HG02798 (cell line): Measurements from ENCODE around the gene MYOT.

Experiments used
- ATAC-seq: cut with Tn5 transposase; IDR thresholded peaks from one replicate; pipeline ENCODE4 v1.9.1; 2021; ENCODE audit warnings: mild to moderate bottlenecking; ENCODE audit not compliant: unreplicated experiment, poor library complexity

MYOT gene

DNA sequence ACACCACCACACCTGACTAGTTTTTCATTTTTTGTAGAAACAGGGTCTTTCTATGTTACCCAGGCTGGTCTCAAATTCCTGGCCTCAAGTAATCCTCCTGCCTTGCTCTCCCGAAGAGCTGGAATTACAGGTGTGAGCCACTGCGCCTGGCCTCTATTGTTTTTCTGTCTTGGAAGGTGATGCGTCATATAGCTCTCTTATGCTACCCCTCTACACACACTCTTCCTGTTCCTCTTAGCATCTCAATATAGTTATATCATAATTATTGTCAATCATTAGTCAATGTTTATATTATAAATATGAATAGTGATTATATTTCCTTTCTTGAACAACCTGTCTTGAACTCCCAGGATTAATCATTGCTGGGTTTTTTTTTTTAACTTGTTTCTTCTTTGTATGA lies 28.9 kb downstream of the MYOT start:
- no peak for ATAC-seq

DNA sequence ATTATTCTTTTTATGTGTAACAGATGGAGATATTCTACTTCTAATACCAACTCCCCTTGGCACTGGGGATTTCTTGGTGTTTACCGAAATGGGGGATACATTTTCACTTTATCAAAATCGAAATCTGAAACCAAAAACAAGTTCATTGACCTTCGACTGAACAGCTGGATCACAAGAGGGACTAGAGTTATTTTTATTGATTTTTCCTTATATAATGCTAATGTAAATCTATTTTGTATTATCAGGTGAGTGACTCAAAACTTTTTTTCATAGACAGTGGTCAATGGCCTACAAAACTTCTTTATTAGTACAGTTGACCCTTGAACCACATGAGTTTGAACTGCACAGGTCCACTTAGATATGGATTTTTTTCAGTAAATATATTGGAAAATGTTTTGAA lies 31.8 kb downstream of the MYOT start:
- ATAC-seq = no peak

DNA sequence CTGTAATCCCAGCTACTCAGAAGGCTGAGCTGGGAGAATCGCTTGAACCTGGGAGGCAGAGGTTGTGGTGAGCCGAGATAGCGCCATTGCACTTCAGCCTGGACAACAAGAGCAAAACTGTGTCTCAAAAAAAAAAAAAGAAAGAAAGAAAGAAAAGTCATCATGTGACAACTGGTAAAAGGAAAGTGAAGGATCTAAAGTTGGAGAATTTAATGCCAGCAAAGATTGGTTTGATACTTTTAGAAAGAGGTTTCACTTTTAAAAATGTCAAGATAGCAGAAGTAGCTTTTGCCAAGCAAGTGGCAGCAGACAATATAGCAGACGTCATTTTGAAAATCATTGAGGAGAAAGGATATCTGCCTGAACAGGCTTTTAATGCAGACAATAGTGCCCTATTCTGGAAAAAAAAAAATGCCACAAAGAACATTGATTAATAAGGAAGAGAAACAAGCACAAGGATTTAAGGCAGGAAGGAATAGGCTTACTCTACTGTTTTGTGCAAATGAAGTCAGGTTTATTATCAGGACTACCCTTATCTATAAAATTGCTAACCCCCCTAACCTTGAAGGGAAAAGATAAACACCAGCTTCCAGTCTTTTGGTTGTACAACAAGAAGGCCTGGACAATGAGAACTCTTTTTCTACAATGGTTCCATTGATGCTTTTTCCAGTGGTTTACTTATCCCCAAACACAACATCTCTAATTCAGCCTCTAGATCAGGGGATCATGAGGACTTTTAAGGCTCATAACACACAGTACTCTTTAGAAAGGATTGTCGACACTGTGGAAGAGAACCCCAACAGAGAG lies 33.6 kb downstream of the MYOT start:
- ATAC-seq = no peak

DNA sequence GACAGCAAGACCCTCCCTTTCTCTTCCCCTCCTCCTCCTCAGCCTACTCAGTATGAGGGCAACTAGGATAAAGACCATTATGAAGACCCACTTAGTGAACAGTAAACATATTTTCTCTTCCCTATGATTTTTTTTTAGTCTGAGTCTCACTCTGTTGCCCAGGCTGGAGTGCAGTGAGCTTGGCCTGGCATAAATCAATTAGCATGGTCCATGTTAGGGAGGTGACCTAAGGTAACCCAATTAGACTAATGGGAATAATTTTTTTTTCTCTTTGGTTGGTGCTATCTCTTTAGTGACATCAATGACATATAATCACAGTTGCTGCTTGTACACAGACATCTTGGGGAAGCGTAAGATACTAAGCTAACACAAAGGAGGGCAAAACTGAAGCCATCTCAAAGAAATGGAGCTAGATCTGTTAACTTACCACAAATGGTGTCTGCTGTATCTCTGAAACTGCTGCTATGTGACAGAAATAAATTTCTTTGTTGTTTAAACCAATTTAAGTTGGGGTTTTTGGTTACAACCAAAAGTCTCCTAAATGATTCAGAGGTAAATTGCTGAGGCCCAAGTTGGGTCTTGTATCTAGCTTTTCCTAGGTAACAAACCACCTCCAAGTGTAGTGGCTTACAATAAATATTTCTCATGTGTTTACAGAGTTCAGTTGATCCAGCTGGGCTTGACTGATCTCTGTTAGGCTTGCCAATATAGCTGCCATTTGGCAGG lies 34.9 kb downstream of the MYOT start:
- ATAC-seq = no peak

DNA sequence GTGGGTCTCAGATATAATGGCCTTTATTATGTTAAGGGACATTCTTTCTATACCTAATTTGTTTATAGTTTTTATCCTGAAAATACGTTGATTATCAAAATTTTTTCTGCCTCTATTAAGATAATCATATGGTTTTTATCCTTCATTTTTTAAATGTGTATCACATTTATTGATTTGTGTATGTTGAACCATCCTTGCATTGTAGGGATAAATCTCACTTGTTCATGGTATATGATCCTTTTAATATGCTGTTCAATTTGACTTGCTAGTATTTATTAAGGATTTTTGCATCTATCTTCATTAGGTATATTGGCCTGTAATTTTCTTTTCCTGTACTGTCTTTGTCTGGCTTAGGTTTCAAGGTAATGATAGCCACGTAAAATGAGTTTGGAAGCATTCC lies 47.1 kb downstream of the MYOT start:
- ATAC-seq = no peak

DNA sequence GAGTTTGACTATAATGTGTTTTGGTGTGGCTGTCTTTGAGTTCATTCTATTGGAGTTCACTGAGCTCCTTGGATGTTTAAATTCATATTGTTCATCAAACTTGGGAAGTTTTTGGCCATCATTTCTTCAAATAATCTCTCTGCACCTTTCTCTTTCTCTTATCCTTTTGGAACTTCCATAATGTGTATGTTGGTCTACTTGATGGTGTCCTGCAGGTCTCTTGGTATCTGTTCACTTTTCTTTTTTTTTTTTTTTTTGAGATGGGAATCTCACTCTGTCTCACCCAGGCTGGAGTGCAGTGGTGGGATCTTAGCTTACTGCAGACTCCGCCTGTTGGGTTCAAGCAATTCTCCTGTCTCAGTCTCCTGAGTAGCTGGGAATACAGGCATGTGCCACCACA lies 49.3 kb downstream of the MYOT start:
- ATAC-seq = no peak

DNA sequence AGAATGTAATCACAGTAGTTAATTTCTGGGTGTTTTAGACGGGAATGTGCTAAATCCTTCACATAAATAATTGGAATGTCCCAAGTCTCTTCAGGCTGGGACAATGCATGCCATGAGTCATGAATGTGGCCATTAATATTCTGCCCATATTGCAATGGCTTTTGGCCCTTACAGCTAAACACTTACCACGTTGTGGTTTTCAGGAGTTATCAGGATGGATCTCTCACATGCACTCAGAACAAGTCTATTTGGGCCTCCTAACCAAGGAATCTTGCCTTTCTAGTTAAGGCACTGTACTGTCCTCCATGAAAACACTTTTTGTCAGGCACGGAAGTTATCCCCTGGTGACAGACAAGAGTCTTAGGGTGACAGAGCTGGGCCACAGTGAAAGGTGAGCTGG lies 54.3 kb downstream of the MYOT start:
- no peak for ATAC-seq

DNA sequence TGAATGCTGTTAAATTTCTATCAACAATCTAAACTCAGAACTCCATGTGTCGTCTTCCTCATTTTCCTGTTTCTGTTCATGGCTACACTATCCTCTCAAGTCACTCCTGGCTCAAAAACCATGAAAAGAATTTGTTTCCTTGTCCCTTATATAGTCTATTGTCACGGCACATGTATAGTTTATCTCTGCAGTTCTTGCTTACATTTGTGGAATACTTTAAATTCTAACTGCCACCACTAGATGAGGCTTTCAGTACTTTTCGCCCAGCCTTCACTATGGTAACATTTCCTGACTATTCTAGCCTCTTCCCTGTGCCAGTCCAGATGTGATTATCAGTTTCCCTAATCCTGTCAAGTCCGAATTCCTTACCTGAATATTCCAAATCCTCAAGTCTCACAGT lies 56.2 kb downstream of the MYOT start:
- no peak for ATAC-seq

DNA sequence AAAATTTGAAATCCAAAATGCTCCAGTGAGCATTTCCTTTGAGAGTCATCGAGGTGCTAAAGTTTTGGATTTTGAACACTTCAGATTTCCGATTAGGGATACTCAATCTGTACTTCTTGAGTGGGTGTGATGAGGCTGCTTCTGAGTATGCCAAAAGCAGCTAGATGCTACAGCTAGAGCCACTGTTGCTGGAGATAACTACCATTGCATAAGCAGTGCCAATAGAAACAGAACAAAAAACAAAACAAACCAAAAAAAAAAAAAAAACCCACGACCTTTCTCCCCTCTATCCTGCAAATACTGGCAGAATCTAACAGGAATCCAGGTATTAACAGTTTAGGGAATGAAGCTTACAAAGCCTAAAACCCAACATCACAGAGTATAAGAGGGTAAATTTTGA lies 65.1 kb downstream of the MYOT start:
- no peak for ATAC-seq

DNA sequence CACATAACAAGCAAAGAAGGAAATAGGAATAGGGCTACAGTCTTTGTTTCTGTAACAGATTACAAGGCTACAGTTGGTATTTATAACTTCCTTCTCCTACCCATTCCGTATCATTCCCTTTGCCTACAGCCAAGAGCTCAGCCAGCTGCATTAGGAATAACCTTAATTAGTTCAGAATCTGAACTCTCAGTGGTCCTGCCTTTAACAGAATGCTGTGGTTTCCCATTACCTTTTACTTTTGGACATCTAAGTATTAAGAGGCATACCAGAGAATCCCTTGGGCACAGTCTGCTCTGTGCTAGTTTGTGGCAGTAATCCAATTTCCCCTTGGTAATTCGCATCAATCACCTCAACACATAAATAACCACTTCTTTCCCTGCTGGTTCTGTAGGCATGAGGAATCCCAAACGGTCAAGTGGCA lies 65.8 kb downstream of the MYOT start:
- ATAC-seq = no peak

DNA sequence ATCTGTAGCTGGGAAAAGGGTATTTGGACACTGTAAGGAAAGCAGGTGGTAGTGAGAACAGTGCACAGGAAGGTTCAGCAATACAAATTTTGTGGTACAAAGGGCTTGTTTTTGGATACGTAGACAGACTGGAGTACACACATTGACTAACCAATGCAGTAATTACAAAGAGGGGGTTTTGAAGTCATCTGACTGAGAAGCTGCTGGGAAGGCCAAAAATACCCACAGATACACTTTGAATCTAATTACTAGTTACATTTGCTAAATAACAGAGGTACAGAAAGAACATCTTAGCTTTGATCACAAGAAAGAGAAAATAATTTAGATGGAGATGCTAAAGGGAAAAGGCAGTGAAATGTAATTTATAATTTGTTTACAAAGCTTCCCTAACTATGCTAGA lies 67.5 kb downstream of the MYOT start:
- ATAC-seq = peak; percentile 57

DNA sequence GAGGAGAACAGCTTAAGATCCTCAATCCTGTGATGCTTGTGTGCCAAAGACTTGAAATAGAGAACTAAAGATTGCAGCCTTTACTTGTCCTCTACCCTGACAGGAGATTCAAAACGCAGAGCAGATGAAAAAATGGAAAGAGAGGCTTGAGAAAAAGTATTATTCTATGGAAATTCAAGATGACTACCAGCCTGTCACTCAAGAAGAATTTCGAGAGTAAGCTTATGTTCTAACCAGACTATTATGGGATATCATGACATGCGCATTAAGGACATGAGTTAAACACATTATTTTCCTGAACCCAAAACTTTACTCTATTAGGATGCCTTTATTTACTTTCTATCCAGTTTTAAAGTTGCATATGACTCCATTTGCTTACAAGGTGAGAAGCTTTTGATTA lies 68.0 kb downstream of the MYOT start:
- ATAC-seq = no peak
